ENCODE data around the gene CELSR1. TPM values are rescaled to one million over a fixed set of nuclear protein-coding genes. Genes with fewer than 3 reads are reported as not detected.

CELSR1 gene, protein sequence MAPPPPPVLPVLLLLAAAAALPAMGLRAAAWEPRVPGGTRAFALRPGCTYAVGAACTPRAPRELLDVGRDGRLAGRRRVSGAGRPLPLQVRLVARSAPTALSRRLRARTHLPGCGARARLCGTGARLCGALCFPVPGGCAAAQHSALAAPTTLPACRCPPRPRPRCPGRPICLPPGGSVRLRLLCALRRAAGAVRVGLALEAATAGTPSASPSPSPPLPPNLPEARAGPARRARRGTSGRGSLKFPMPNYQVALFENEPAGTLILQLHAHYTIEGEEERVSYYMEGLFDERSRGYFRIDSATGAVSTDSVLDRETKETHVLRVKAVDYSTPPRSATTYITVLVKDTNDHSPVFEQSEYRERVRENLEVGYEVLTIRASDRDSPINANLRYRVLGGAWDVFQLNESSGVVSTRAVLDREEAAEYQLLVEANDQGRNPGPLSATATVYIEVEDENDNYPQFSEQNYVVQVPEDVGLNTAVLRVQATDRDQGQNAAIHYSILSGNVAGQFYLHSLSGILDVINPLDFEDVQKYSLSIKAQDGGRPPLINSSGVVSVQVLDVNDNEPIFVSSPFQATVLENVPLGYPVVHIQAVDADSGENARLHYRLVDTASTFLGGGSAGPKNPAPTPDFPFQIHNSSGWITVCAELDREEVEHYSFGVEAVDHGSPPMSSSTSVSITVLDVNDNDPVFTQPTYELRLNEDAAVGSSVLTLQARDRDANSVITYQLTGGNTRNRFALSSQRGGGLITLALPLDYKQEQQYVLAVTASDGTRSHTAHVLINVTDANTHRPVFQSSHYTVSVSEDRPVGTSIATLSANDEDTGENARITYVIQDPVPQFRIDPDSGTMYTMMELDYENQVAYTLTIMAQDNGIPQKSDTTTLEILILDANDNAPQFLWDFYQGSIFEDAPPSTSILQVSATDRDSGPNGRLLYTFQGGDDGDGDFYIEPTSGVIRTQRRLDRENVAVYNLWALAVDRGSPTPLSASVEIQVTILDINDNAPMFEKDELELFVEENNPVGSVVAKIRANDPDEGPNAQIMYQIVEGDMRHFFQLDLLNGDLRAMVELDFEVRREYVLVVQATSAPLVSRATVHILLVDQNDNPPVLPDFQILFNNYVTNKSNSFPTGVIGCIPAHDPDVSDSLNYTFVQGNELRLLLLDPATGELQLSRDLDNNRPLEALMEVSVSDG (N-terminal part only)
- under 1 TPM; 0.10 to 0.17 TPM for total RNA-seq

- POLR2A ChIA-PET: no interaction called here
- CTCF ChIA-PET: interaction anchor here (3.1 kb wide), 1 partner anchor 170 kb away, joined by 10 read pairs; no protein-coding TSS in a partner anchor
These were observed at the start of gene CELSR1 for GRCh38 chr22:46537225-46537945. CELSR1 (minus strand) TSS chr22:46537620; CDS start chr22:46537170, 450 bp downstream.

GRCh38 chr22:46587061-46587460, 49.6 kb upstream of the CELSR1 start:
- ChIA-PET POLR2A (no interaction called here), CTCF (interaction anchor here (1.4 kb wide), 1 partner anchor 24 kb away, joined by 6 read pairs; no protein-coding TSS in a partner anchor)

- ChIA-PET CTCF (interaction anchor here (1.4 kb wide), 1 partner anchor 23 kb away, joined by 6 read pairs; no protein-coding TSS in a partner anchor), POLR2A (no interaction called here)
These were observed 49.2 kb upstream of the CELSR1 start for GRCh38 chr22:46586531-46587011.

- ChIA-PET CTCF (no interaction called here), POLR2A (no interaction called here)
These were observed 48.7 kb upstream of the CELSR1 start for GRCh38 chr22:46586123-46586519.

DNA sequence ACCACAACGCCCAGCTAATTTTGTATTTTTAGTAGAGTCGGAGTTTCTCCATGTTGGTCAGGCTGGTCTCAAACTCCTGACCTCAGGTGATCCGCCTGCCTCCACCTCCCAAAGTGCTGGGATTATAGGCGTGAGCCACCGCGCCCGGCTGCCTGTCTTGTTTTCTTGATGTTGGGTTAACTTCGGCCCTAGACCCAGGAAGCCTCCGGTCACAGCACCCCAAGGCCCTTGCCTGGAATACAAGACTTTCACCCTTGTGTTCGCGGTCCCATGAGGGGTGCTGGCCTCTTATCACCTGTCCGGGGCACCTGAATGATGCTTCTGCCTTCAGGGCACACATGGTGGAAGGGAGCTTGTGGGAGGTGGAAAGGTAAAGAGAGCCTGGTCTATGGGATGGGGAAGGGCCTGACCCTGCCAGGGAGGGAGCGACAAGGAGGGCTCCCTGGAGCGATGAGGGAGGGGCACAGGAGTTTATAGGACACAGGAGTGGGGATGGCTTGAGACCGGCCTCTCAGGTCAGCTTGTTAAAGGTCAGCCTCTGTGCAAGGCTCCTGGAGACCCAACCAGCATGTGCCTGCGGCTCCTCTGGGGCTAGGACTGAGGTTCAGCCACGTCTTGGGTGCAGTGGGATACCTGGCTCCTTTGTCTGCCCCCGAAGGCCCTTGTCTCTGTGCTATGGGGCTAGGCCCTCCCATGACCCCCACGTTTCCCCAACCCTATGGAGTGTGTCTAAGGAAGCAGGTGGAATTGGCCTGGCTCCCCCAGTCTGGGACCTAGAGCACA, 48.1 kb upstream of the CELSR1 start:
- ChIA-PET CTCF (no interaction called here), POLR2A (no interaction called here)

DNA sequence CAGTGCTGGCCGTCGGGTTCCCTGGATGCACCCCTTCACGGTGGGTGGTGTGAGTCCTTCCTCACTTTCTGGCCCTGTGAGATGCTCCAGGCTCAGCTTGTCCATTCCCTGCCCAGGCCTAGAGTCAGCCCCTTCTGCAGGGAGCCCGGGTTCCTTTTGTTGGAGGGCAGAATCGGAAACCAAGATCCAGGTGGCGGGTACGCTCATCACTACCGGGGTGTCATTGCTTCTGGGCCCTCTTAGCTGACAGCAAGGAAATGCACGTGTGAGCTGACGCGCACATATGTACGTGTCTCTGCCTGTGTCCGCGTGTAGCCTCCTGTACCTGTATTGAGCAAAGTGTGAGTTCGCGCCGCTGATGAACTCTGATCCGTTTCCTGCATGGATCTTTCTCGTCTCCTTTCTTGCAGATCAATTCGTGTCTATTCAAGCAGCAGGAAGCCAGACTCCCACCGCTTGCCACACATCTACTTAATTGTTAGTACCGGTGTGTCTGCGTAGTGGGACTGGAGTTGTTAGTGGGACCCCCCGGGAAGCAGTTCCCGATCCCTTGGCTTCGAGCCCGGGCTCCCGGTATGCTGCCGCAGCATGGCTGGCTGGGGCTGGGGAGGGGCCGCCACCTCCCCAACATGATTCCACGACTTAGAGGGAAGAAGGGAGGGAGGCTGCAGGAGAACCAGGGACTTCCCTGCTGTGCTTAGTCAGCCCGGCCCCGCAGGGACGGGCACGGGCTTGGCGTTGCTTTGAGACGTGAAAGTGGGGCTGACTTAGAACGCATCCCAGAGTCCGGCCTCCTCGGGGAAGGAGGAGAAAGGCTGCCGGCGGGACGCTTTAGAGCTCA, 46.9 kb upstream of the CELSR1 start:
- CTCF ChIA-PET: no interaction called here
- POLR2A ChIA-PET: no interaction called here

GRCh38 chr22:46583571-46583970, 46.2 kb upstream of the CELSR1 start:
- CTCF ChIA-PET: no interaction called here
- POLR2A ChIA-PET: no interaction called here

GRCh38 chr22:46582281-46582933, 45.0 kb upstream of the CELSR1 start:
- POLR2A ChIA-PET: no interaction called here
- CTCF ChIA-PET: interaction anchor here (1.3 kb wide), 1 partner anchor 19 kb away, joined by 5 read pairs; no protein-coding TSS in a partner anchor

DNA sequence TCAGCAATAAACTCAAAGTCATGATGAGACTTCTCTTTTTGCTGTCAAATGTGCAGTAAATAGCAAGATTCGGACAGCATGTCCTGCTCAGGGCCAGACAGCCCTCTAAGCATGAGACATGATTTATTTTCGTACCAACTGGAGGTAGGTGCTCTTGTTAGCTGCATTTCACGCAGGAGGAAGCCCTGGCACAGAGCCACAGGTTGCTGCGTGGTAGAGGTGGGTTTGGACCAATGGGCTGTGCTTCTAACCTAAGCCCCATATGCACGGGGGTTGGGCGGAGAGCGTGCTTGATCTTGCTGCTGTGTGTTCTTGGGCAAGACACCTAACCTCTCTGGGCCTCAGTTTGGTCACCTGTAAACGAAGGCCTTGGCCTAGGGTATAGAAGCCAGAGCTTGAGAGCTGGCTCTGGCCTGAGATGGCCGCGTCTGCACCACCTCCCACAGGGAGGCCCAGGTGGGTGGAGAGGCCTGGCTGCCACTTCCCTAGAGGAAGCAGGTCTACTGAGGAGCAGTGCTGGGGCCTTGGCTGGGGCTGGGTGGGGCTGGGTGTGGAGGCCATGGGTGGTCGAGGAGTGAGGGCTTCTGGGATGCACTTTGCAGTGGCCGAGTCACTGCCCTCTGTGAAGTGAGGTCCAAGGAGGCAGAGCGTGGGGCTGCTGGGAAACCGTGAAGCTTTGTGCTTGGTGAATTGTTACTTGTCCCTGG, 44.3 kb upstream of the CELSR1 start:
- POLR2A ChIA-PET: no interaction called here
- CTCF ChIA-PET: interaction anchor here (1.3 kb wide), 1 partner anchor 18 kb away, joined by 5 read pairs; no protein-coding TSS in a partner anchor

DNA sequence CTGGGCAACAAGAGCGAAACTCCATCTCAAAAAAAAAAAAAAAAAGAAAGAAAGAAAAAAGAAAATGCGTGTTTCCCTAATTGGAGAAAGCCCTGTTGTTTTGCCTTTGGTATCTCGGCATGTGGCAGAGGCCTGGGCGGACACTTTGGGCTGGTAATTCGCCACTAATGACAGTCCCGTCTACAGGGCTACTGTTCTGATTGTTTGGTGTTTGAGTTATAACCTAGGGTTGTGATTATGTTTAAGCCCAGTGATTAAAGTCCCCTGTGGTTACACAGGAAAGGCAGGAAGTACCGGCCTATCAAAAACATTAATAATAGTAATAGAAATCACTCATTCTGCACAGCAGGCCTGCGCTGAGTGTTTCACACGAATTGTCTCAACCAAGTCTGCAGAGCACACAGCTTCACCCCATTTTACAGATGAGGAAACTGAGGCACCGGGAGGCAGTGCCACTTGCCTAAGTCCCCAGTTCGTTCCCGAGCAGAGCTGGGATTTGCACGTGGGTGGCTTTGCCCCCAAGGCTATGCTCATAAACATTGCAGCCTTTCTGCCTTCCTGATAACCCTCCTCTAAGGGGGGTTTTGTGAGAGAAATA, 43.6 kb upstream of the CELSR1 start:
- CTCF ChIA-PET: interaction anchor here (1.3 kb wide), 1 partner anchor 17 kb away, joined by 5 read pairs; no protein-coding TSS in a partner anchor

GRCh38 chr22:46579751-46580449, 42.5 kb upstream of the CELSR1 start:
- CTCF ChIA-PET: no interaction called here

More for the DNA sequence above, 43.6 kb upstream of the CELSR1 start:
- POLR2A ChIA-PET: no interaction called here

GRCh38 chr22:46578824-46579561, 41.6 kb upstream of the CELSR1 start:
- POLR2A ChIA-PET: no interaction called here
- CTCF ChIA-PET: interaction anchor here (0.9 kb wide), 1 partner anchor 16 kb away, joined by 3 read pairs; no protein-coding TSS in a partner anchor

More at GRCh38 chr22:46579751-46580449, 42.5 kb upstream of the CELSR1 start:
- POLR2A ChIA-PET: no interaction called here

- CTCF ChIA-PET: interaction anchor here (0.9 kb wide), 1 partner anchor 15 kb away, joined by 3 read pairs; no protein-coding TSS in a partner anchor
These were observed 40.9 kb upstream of the CELSR1 start for GRCh38 chr22:46578251-46578823.

More at GRCh38 chr22:46578251-46578823, 40.9 kb upstream of the CELSR1 start:
- POLR2A ChIA-PET: no interaction called here
